ENCODE measurements around the gene IFIT1.
A peak's percentile ranks its signal among the peaks of the same experiment; 100 is the strongest.

IFIT1 gene, protein sequence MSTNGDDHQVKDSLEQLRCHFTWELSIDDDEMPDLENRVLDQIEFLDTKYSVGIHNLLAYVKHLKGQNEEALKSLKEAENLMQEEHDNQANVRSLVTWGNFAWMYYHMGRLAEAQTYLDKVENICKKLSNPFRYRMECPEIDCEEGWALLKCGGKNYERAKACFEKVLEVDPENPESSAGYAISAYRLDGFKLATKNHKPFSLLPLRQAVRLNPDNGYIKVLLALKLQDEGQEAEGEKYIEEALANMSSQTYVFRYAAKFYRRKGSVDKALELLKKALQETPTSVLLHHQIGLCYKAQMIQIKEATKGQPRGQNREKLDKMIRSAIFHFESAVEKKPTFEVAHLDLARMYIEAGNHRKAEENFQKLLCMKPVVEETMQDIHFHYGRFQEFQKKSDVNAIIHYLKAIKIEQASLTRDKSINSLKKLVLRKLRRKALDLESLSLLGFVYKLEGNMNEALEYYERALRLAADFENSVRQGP

GRCh38 chr10:89391907-89392756, at the start of gene IFIT1:
Gene IFIT1 (plus strand): TSS chr10:89392623. CDS start chr10:89392713, 90 bp downstream.
- peak; percentile 88 to 90 for DNase-seq
- peak; percentile 5 for TF ChIP-seq POLR2A (IDR thresholded peaks at IDR 0.05; ENCODE audit: low read length)
- TF ChIP-seq GATA1 (IDR thresholded peaks at IDR 0.05; ENCODE audit: low read depth, low read length): no peak

GRCh38 chr10:89343089-89343767, 49.2 kb upstream of the IFIT1 start:
- no peak for TF ChIP-seq GATA1 (IDR thresholded peaks at IDR 0.05; ENCODE audit: low read depth, low read length)
- no peak for DNase-seq

- no peak for TF ChIP-seq GATA1 (IDR thresholded peaks at IDR 0.05; ENCODE audit: low read depth, low read length)
- no peak for TF ChIP-seq POLR2A (IDR thresholded peaks at IDR 0.05; ENCODE audit: low read length)
- DNase-seq: no peak
Measured at GRCh38 chr10:89344156-89344555, 48.3 kb upstream of the IFIT1 start.

DNA sequence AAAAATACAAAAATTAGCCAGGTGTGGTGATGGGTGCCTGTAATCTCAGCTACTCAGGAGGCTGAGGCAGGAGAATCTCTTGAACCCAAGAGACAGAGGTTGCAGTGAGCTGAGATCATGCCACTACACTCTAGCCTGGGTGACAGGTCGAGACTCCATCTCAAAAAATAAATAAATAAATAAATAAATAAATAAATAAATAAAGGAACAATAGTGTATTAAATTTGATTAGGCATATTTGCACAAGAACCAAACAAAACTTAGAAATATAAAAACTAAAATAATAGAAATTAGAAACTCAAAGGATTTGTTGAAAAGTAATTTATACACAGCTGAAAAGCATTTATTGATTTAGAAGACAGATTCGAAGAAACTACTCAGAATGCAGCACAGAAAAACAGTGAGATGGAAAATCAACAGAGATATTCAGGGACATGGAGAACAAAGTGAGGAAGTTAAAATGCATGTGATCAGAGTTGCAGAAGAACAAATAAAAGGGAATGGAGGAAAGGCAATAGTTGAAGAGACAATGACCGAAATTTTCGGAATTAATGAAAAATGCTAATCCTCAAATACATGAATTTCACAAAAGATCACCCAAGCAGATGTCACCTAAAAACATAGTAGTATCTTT, 46.9 kb upstream of the IFIT1 start:
- no peak for DNase-seq
- TF ChIP-seq POLR2A (IDR thresholded peaks at IDR 0.05; ENCODE audit: low read length): no peak
- no peak for TF ChIP-seq GATA1 (IDR thresholded peaks at IDR 0.05; ENCODE audit: low read depth, low read length)

- TF ChIP-seq POLR2A (IDR thresholded peaks at IDR 0.05; ENCODE audit: low read length) (no peak), GATA1 (IDR thresholded peaks at IDR 0.05; ENCODE audit: low read depth, low read length) (no peak)
Measured at GRCh38 chr10:89346405-89347254, 45.8 kb upstream of the IFIT1 start.

GRCh38 chr10:89347701-89348457, 44.5 kb upstream of the IFIT1 start:
- TF ChIP-seq POLR2A (IDR thresholded peaks at IDR 0.05; ENCODE audit: low read length) (no peak), GATA1 (IDR thresholded peaks at IDR 0.05; ENCODE audit: low read depth, low read length) (no peak)
- DNase-seq: no peak

More at GRCh38 chr10:89346405-89347254, 45.8 kb upstream of the IFIT1 start:
- DNase-seq: no peak

GRCh38 chr10:89348481-89348880, 43.9 kb upstream of the IFIT1 start:
- TF ChIP-seq GATA1 (IDR thresholded peaks at IDR 0.05; ENCODE audit: low read depth, low read length) (no peak), POLR2A (IDR thresholded peaks at IDR 0.05; ENCODE audit: low read length) (no peak)
- no peak for DNase-seq

DNA sequence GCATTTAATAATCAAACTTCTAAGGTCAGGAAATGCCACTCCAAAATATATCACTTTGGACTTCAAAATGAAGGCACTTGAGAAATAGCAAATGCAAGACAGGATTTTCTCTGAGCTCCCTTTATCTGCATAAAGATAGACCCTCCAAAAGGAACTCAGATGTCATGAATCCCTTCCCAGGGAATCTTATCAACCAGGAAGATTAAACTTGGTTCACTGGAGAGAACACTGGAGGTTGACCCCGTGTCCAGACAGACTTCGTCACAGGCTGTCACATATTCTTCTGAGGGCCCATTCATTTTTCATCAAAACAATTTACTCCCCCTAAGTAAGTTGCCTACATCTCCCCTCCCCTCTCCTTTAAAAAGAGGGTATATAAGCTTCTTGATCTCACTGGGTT, 43.4 kb upstream of the IFIT1 start:
- TF ChIP-seq GATA1 (IDR thresholded peaks at IDR 0.05; ENCODE audit: low read depth, low read length) (no peak), POLR2A (IDR thresholded peaks at IDR 0.05; ENCODE audit: low read length) (no peak)
- DNase-seq: no peak

GRCh38 chr10:89350631-89351315, 41.6 kb upstream of the IFIT1 start:
- peak in 1 of 2 experiments; percentile 15 for DNase-seq

- TF ChIP-seq GATA1 (IDR thresholded peaks at IDR 0.05; ENCODE audit: low read depth, low read length): no peak
- TF ChIP-seq POLR2A (IDR thresholded peaks at IDR 0.05; ENCODE audit: low read length): no peak
- no peak for DNase-seq
Measured at GRCh38 chr10:89351412-89351779, 41.0 kb upstream of the IFIT1 start.

GRCh38 chr10:89351780-89352597, 40.4 kb upstream of the IFIT1 start:
- TF ChIP-seq POLR2A (IDR thresholded peaks at IDR 0.05; ENCODE audit: low read length) (no peak), GATA1 (IDR thresholded peaks at IDR 0.05; ENCODE audit: low read depth, low read length) (no peak)
- DNase-seq: no peak
